Motor neuron (in vitro differentiated cells): ENCODE data around the gene DRAM1. TPM values are rescaled to one million over a fixed set of nuclear protein-coding genes. Genes with fewer than 3 reads are reported as not detected.
A peak's percentile ranks its signal among the peaks of the same experiment; 100 is the strongest.

Experiments used
- ATAC-seq, 8 experiments: fragments of 200-7000 bp; cut with Tn5 transposase; replicated peaks in 6 of 8; 2 replicates each; pipeline ENCODE4 v1.8.0; 2021; ENCODE audit warnings: mild to moderate bottlenecking in 8 of 8, moderate library complexity in 8 of 8
- H3K27ac ChIP-seq, 2 donors: fragments of 250-450 bp; sonication (Bioruptor Pico); 2 replicates each; pipeline ENCODE4 v1.9.0; 2021; ENCODE audit warnings: antibody characterized with exemption in 2 of 2, mild to moderate bottlenecking in 2 of 2, moderate library complexity in 1 of 2
- H3K4me1 ChIP-seq, 2 donors: fragments of 250-450 bp; sonication (Bioruptor Pico); replicated peaks in 1 of 2; 2 replicates each; pipeline ENCODE4 v1.6.1; 2021; ENCODE audit warnings: antibody characterized with exemption in 2 of 2, mild to moderate bottlenecking in 2 of 2, moderate library complexity in 1 of 2
- H3K4me3 ChIP-seq, 5 donors: fragments of 250-450 bp; sonication (Bioruptor Pico); 2 replicates each; pipeline ENCODE4 v1.9.0; 2021; ENCODE audit warnings: antibody characterized with exemption in 5 of 5, mild to moderate bottlenecking in 5 of 5, moderate library complexity in 4 of 5
- WGBS, 10 experiments: fragments of 450-650 bp; shearing (Covaris generic); methylation state at CpG; one replicate each; pipeline ENCODE4 v1.0.0; 2022; 5-methylcytosine and 5-hydroxymethylcytosine counted together
- in situ Hi-C, 9 experiments: fragments of 400-800 bp; cut with MboI; loops; one replicate each; pipeline ENCODE4 v1.15.0; 2021; ENCODE audit warnings: low sequenced_read_pairs in 9 of 9, low pct_unique_long_range_greater_than_20kb in 2 of 9; ENCODE audit not compliant: unreplicated experiment in 9 of 9
- total RNA-seq, 8 experiments: library from RNA; unstranded; fragments of 300-600 nt; gene quantifications; 2 replicates each; pipeline versions ENCODE4 v1.2.3 to v1.2.4, GENCODE V29; 2022

Gene DRAM1
- total RNA-seq, 8 experiments from 2014 or later = 0.71 to 110 (median 7.4) TPM

GRCh38 chr12:101957252-101957959, 80.0 kb downstream of the DRAM1 start:
- no peak overlapping the region for H3K4me3 ChIP-seq
- H3K27ac ChIP-seq = peak overlapping the region in 1 of 2 donors; percentile 70
- 14 to 77% (median 40%) methylated on average over 1 to 8 of the region's 9 CpGs; no CpG with 5 or more reads in 1 of the 10 experiments for WGBS, 10 experiments
- peak in 7 of 8 experiments; percentile 39 to 97 (median 89) for ATAC-seq
- H3K4me1 ChIP-seq = peaks cover 8 to 9% of the 10 kb centered on the region in 2 donors
- in situ Hi-C loops = loop anchor here in 1 of 9 experiments (25.0 kb wide), 1 partner anchor 105 kb away; the partner anchor contains the start of gene WASHC3

- peaks cover 8 to 9% of the 10 kb centered on the region in 2 donors for H3K4me1 ChIP-seq
- ATAC-seq = no peak
- WGBS, 10 experiments = 57 to 100% (median 93%) methylated on average over 1 to 2 of the region's 2 CpGs; no CpG with 5 or more reads in 5 of the 10 experiments
- H3K4me3 ChIP-seq = no peak overlapping the region
- in situ Hi-C loops = loop anchor here in 1 of 9 experiments (25.0 kb wide), 1 partner anchor 103 kb away; the partner anchor contains the start of gene WASHC3
- H3K27ac ChIP-seq = no peak overlapping the region
Measured at GRCh38 chr12:101959607-101960006, 82.2 kb downstream of the DRAM1 start.

- in situ Hi-C loops = loop anchor here in 1 of 9 experiments (25.0 kb wide), 1 partner anchor 100 kb away; the partner anchor contains the start of gene WASHC3
- WGBS, 10 experiments = 0 to 100% (median 57%) methylated on average over 1 of the region's 1 CpG; no CpG with 5 or more reads in 3 of the 10 experiments
- Histone ChIP-seq H3K4me3 (no peak overlapping the region), H3K27ac (no peak overlapping the region), H3K4me1 (peaks cover 5 to 9% of the 10 kb centered on the region in 2 donors)
- ATAC-seq = no peak
Measured at GRCh38 chr12:101962486-101962885, 85.1 kb downstream of the DRAM1 start.

GRCh38 chr12:101963697-101964096, 86.3 kb downstream of the DRAM1 start:
- in situ Hi-C loops = loop anchor here in 1 of 9 experiments (25.0 kb wide), 1 partner anchor 99 kb away; the partner anchor contains the start of gene WASHC3
- no peak overlapping the region for H3K27ac ChIP-seq

GRCh38 chr12:101966496-101966895, 89.1 kb downstream of the DRAM1 start:
- Histone ChIP-seq H3K27ac (no peak overlapping the region), H3K4me3 (no peak overlapping the region), H3K4me1 (no peaks in the 10 kb centered on the region)
- in situ Hi-C loops = loop anchor here in 1 of 9 experiments (25.0 kb wide), 1 partner anchor 96 kb away; the partner anchor contains the start of gene WASHC3
- ATAC-seq = no peak
- WGBS, 10 experiments = 70 to 100% (median 90%) methylated on average over 1 of the region's 1 CpG; no CpG with 5 or more reads in 5 of the 10 experiments

More at GRCh38 chr12:101963697-101964096, 86.3 kb downstream of the DRAM1 start:
- ATAC-seq = peak in 1 of 8 experiments; percentile 48
- no peak overlapping the region for H3K4me3 ChIP-seq
- WGBS, 10 experiments = 67% methylated on average over 1 of the region's 1 CpG; no CpG with 5 or more reads in 9 of the 10 experiments
- no peaks in the 10 kb centered on the region for H3K4me1 ChIP-seq

GRCh38 chr12:101967506-101967905, 90.1 kb downstream of the DRAM1 start:
- WGBS, 10 experiments = 46 to 100% (median 83%) methylated on average over 1 to 4 of the region's 4 CpGs
- Histone ChIP-seq H3K4me3 (no peak overlapping the region), H3K4me1 (no peaks in the 10 kb centered on the region), H3K27ac (no peak overlapping the region)
- in situ Hi-C loops = loop anchor here in 1 of 9 experiments (25.0 kb wide), 1 partner anchor 95 kb away; the partner anchor contains the start of gene WASHC3
- no peak for ATAC-seq

- in situ Hi-C loops = loop anchor here in 1 of 9 experiments (25.0 kb wide), 1 partner anchor 94 kb away; the partner anchor contains the start of gene WASHC3
- WGBS, 10 experiments = 0 to 100% (median 48%) methylated on average over 1 of the region's 1 CpG; no CpG with 5 or more reads in 6 of the 10 experiments
- Histone ChIP-seq H3K4me3 (no peak overlapping the region), H3K4me1 (no peaks in the 10 kb centered on the region), H3K27ac (no peak overlapping the region)
- no peak for ATAC-seq
Measured at GRCh38 chr12:101968770-101969169, 91.4 kb downstream of the DRAM1 start.

Other genes with a start within 250 kb of the DRAM1 start
- gene CHPT1, start 179.9 kb upstream of the DRAM1 start, total RNA-seq = 100 to 1,000 TPM in 2 of 8 experiments, 10 to 100 TPM in 6; 13.7 to 124 (median 20.7) TPM
- 10 to 100 TPM in 1 of 8 experiments, 1 to 10 TPM in 1, under 1 TPM in 6; 0.60 to 15.7 (median 0.83) TPM for gene SYCP3, start 138.1 kb upstream of the DRAM1 start, total RNA-seq
- gene GNPTAB, start 46.6 kb upstream of the DRAM1 start, total RNA-seq = 10 to 100 TPM; 15.2 to 49.0 (median 41.5) TPM
- 10 to 100 TPM; 25.8 to 76.8 (median 36.8) TPM for gene WASHC3, start 184.4 kb downstream of the DRAM1 start, total RNA-seq
- gene NUP37, start 242.5 kb downstream of the DRAM1 start, total RNA-seq = 10 to 100 TPM; 13.8 to 37.7 (median 24.4) TPM
- 10 to 100 TPM in 3 of 8 experiments, 1 to 10 TPM in 5; 1.2 to 24.2 (median 2.5) TPM for gene PARPBP, start 242.6 kb downstream of the DRAM1 start, total RNA-seq